Activated CD4-positive, alpha-beta T cell treated with anti-CD3 and anti-CD28 coated beads for 36 hours (primary cell): Measurements from ENCODE around the gene PTPRS. TPM values are rescaled to one million over a fixed set of nuclear protein-coding genes. Genes with fewer than 3 reads are reported as not detected.
"Not testable (repeated sequence)": the region's sequence is repeated elsewhere in the genome, so short reads cannot be mapped to it uniquely, and the experiment has no call there.

Experiments
- ATAC-seq: fragments of 200-7000 bp; cut with Tn5 transposase; one replicate; pipeline ENCODE4 v1.10.0; 2021; ENCODE audit warnings: mild to moderate bottlenecking, moderate library complexity
- CTCF ChIA-PET: fragments of 350-600 bp; sonication (Branson Sonifier 250); formaldehyde crosslinking; loops from one replicate; lab custom pipeline; 2021; ENCODE audit warnings: antibody characterized with exemption; lab: Charles Lee
- POLR2A ChIA-PET: fragments of 350-600 bp; sonication (Branson Sonifier 250); formaldehyde crosslinking; loops from one replicate; lab custom pipeline; 2021; ENCODE audit warnings: antibody characterized with exemption, inconsistent platforms; lab: Charles Lee
- DNase-seq: peaks from one replicate; pipeline ENCODE4 v3.0.0-alpha.2; 2020
- H3K27ac Mint-ChIP-seq: one replicate; pipeline ENCODE4 v1.8.0; 2021; ENCODE audit warnings: mixed read lengths
- H3K27me3 Mint-ChIP-seq: one replicate; pipeline ENCODE4 v1.8.0; 2021; ENCODE audit warnings: mixed read lengths
- H3K36me3 Mint-ChIP-seq: one replicate; pipeline ENCODE4 v1.8.0; 2021; ENCODE audit warnings: low read depth, mixed read lengths
- H3K4me1 Mint-ChIP-seq: one replicate; pipeline ENCODE4 v1.8.0; 2021; ENCODE audit warnings: mixed read lengths
- H3K4me3 Mint-ChIP-seq: one replicate; pipeline ENCODE4 v1.8.0; 2021; ENCODE audit warnings: mild to moderate bottlenecking, moderate library complexity, mixed read lengths
- H3K9me3 Mint-ChIP-seq: one replicate; pipeline ENCODE4 v1.8.0; 2021; ENCODE audit warnings: low read depth, mixed read lengths
- intact Hi-C, 2 experiments: fragments of 100-400 bp; cut with DNase I in 1 of 2; cut with micrococcal nuclease in 1 of 2; formaldehyde crosslinking; loops; one replicate each; pipeline versions ENCODE4 v1.14.2 to v1.15.1; 2022 to 2024; cut with DNase I, micrococcal nuclease
- total RNA-seq, 2 experiments: library from RNA; stranded (reverse); gene quantifications; one replicate each; pipeline ENCODE4 v1.2.3, GENCODE V29; 2021

The PTPRS gene
- total RNA-seq, 2 experiments from 2014 or later: 1.8 TPM

- Mint-ChIP-seq H3K27ac (no peak overlapping the region), H3K27me3 (peaks cover 8% of the 10 kb centered on the region), H3K4me3 (no peak overlapping the region), H3K9me3 (no peaks in the 10 kb centered on the region), H3K36me3 (no peaks in the 10 kb centered on the region), H3K4me1 (no peaks in the 10 kb centered on the region)
- intact Hi-C loops: no loop called here
- CTCF ChIA-PET: no interaction called here
- DNase-seq: no peak
- POLR2A ChIA-PET: no interaction called here
- no peak for ATAC-seq
These were observed 25.3 kb upstream of the PTPRS start for GRCh38 chr19:5365905-5366304.

GRCh38 chr19:5364674-5365073, 24.1 kb upstream of the PTPRS start:
- no peaks in the 10 kb centered on the region for H3K36me3 Mint-ChIP-seq
- ChIA-PET POLR2A (no interaction called here), CTCF (no interaction called here)
- H3K4me3 Mint-ChIP-seq: no peak overlapping the region
- ATAC-seq (no peak), DNase-seq (no peak)
- no peaks in the 10 kb centered on the region for H3K9me3 Mint-ChIP-seq
- intact Hi-C loops: no loop called here
- no peak overlapping the region for H3K27ac Mint-ChIP-seq
- no peaks in the 10 kb centered on the region for H3K4me1 Mint-ChIP-seq
- H3K27me3 Mint-ChIP-seq: peaks cover 16% of the 10 kb centered on the region

GRCh38 chr19:5361839-5362238, 21.2 kb upstream of the PTPRS start:
- H3K4me1 Mint-ChIP-seq, H3K36me3 Mint-ChIP-seq, POLR2A ChIA-PET, intact Hi-C loops, ATAC-seq, CTCF ChIA-PET, H3K9me3 Mint-ChIP-seq, H3K27ac Mint-ChIP-seq, DNase-seq, H3K4me3 Mint-ChIP-seq: not testable (repeated sequence)
- peaks cover 23% of the 10 kb centered on the region for H3K27me3 Mint-ChIP-seq

DNA sequence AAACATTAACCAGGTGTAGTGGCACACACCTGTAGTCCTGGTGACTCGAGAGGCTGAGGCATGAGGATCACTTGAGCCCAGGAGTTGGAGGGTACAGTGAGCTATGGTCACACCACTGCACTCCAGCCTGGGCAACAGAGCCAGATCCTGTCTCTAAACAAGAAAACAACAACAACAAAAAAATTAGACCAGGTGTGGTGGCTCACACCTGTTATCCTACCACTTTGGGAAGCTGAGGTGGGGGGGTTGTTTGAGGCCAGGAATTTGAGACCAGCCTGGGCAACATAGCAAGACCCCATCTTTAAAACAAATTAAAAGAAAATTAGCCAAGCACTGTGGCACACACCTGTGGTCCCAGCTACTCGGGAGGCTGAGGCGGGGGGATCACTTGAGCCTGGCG, 20.8 kb upstream of the PTPRS start:
- no peaks in the 10 kb centered on the region for H3K9me3 Mint-ChIP-seq
- DNase-seq: no peak
- peaks cover 26% of the 10 kb centered on the region for H3K27me3 Mint-ChIP-seq
- intact Hi-C loops: no loop called here
- H3K27ac Mint-ChIP-seq: no peak overlapping the region
- no peak overlapping the region for H3K4me3 Mint-ChIP-seq
- CTCF ChIA-PET: no interaction called here
- H3K36me3 Mint-ChIP-seq: no peaks in the 10 kb centered on the region
- no peaks in the 10 kb centered on the region for H3K4me1 Mint-ChIP-seq
- ATAC-seq: no peak
- POLR2A ChIA-PET: no interaction called here

DNA sequence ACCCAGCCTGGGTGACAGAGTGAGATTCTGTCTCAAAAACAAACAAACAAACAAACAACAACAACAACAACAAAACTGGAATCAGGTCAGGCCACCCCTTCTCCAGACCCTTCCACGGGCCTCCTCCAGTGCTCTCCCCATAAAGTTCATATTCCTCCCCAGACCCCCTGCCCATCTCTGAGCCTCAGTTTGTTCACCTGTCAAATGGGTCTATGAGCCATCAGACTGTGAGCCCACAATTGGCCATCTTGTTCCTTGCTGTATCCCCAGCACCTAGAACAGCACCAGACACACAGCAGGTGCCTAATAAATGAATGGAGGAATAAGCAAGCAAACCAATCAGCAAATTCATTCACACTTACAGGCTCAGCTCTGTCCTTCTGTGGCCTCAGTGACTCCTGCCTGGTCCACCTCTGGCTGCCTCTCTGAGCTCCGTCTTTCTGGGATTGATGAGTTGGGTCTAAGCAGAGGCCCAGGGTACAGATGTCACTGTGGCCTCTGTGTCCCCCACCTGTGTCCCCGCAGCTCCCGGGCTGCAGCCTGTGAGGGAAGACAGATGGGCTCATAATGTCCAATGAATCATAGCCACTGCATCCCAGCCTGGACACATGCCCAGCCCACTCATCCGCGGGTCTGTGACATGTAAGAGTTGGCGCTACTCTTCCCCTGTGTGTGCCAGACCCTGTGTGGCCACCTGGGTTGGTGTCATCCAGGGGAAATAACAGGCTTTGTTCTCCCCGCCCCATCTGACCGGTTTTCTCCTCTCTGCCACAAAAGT, 19.6 kb upstream of the PTPRS start:
- ChIA-PET CTCF (no interaction called here), POLR2A (no interaction called here)
- intact Hi-C loops: no loop called here
- Mint-ChIP-seq H3K4me1 (no peaks in the 10 kb centered on the region), H3K36me3 (no peaks in the 10 kb centered on the region), H3K27me3 (peaks cover 28% of the 10 kb centered on the region), H3K4me3 (no peak overlapping the region), H3K27ac (no peak overlapping the region), H3K9me3 (no peaks in the 10 kb centered on the region)
- ATAC-seq (no peak), DNase-seq (no peak)

DNA sequence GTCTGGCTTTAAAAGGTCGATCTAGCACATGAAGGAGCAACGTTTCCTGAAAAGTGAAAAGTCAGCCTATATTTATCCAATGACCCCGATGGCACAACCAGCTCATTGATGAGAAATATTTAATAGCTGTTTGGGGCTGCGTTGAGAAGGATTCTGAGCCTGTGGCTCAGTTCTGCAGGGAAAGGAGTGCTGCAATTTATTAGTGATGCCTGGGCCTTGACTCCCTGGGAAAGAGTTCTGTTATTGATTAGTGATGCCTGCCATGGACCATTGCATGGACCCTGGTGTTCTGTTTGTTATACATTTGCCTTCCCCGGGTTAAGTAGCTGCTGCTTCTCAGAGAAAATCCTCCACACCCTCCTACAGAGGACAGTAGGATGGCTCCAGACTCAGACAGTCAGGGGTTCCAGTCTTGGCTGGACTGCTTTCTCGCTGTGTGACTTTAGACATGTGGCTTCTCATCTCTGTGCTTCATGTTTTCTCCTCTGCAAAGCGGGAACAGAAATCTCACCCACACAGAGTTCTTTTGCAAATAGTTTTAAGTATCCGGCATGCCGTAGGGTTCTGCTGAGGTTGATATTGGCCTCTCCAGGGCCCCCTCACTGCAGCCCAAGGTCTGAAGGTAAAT, 17.7 kb upstream of the PTPRS start:
- Mint-ChIP-seq H3K4me3 (no peak overlapping the region), H3K36me3 (no peaks in the 10 kb centered on the region), H3K27ac (no peak overlapping the region), H3K27me3 (peaks cover 31% of the 10 kb centered on the region), H3K4me1 (no peaks in the 10 kb centered on the region), H3K9me3 (no peaks in the 10 kb centered on the region)
- no peak for DNase-seq
- intact Hi-C loops: no loop called here
- no peak for ATAC-seq
- ChIA-PET POLR2A (no interaction called here), CTCF (no interaction called here)

DNA sequence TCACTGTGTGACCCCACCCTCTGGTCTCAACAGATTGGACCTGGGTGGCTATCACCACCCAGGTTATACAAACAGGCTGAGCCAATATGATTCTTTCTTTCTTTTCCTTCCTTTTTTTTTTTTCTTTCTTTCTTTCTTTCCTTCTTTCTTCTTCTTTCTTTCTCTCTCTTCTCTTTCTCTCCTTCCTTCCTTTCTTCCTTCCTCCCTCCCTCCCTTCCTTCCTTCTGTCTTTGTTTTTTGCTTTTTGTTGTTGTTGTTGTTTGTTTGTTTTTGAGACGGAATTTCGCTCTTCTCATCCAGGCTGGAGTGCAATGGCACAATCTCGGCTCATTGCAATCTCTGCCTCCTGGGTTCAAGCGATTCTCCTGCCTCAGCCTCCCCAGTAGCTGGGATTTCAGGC, 17.0 kb upstream of the PTPRS start:
- H3K36me3 Mint-ChIP-seq: no peaks in the 10 kb centered on the region
- ATAC-seq: no peak
- no peaks in the 10 kb centered on the region for H3K4me1 Mint-ChIP-seq
- CTCF ChIA-PET: no interaction called here
- no peak overlapping the region for H3K4me3 Mint-ChIP-seq
- POLR2A ChIA-PET: no interaction called here
- peaks cover 31% of the 10 kb centered on the region for H3K27me3 Mint-ChIP-seq
- no peak for DNase-seq
- no peak overlapping the region for H3K27ac Mint-ChIP-seq
- intact Hi-C loops: no loop called here
- H3K9me3 Mint-ChIP-seq: no peaks in the 10 kb centered on the region

DNA sequence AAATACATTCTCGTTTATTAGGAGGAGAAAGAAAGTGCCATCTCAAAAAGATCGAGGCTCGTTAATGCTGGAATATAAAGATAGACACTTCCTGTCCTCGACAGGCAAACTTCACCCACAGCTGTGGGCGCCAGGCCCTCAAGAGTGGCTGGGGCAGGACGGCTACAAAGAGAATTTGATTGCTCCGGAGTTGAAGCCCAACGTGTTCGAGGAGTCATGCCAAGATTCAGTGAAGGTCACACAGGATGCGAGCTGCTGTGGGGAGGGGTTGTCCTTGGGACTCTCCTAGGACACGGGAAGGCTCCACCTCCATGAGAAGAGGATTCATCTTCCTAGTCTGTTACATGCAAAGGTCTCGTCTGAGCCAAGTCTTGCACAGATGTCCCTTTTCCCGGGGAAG, 16.3 kb upstream of the PTPRS start:
- DNase-seq (no peak), ATAC-seq (no peak)
- no peaks in the 10 kb centered on the region for H3K9me3 Mint-ChIP-seq
- H3K4me1 Mint-ChIP-seq: no peaks in the 10 kb centered on the region
- POLR2A ChIA-PET: no interaction called here
- peaks cover 29% of the 10 kb centered on the region for H3K27me3 Mint-ChIP-seq
- CTCF ChIA-PET: interaction anchor here (0.6 kb wide), 1 partner anchor 1150 kb away, joined by 5 read pairs; no protein-coding TSS in a partner anchor
- no peaks in the 10 kb centered on the region for H3K36me3 Mint-ChIP-seq
- intact Hi-C loops: no loop called here
- no peak overlapping the region for H3K27ac Mint-ChIP-seq
- no peak overlapping the region for H3K4me3 Mint-ChIP-seq

- Mint-ChIP-seq H3K4me3 (no peak overlapping the region), H3K9me3 (no peaks in the 10 kb centered on the region), H3K27ac (no peak overlapping the region), H3K4me1 (no peaks in the 10 kb centered on the region), H3K27me3 (peaks cover 29% of the 10 kb centered on the region), H3K36me3 (no peaks in the 10 kb centered on the region)
- CTCF ChIA-PET: interaction anchor here (0.6 kb wide), 1 partner anchor 1149 kb away, joined by 5 read pairs; no protein-coding TSS in a partner anchor
- no peak for DNase-seq
- ATAC-seq: no peak
- intact Hi-C loops: no loop called here
- POLR2A ChIA-PET: no interaction called here
These were observed 15.8 kb upstream of the PTPRS start for GRCh38 chr19:5356428-5356827.

DNA sequence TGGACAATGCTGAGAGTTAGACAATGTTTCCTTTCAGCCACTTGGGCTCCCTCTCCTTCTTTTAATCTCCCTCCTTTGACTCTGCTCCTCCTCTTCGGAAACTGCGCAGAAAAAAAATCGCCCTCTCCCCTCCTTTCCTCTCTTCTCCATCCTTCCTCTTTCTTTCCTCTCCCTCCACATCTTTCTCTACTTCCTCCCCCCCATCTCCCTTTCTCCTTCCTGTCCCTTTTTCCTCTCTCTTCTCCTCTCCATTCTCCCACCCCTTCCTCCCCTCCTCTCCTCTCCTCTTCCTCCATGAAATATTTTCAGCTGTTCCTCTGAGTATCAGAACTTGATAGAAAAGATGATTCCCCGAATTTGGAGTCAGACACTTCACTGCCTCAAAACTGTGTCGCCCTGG, 15.1 kb upstream of the PTPRS start:
- DNase-seq (no peak), ATAC-seq (no peak)
- Mint-ChIP-seq H3K36me3 (no peaks in the 10 kb centered on the region), H3K4me3 (no peak overlapping the region), H3K27ac (no peak overlapping the region), H3K4me1 (no peaks in the 10 kb centered on the region), H3K27me3 (peaks cover 29% of the 10 kb centered on the region), H3K9me3 (no peaks in the 10 kb centered on the region)
- intact Hi-C loops: no loop called here
- POLR2A ChIA-PET: no interaction called here
- CTCF ChIA-PET: no interaction called here

DNA sequence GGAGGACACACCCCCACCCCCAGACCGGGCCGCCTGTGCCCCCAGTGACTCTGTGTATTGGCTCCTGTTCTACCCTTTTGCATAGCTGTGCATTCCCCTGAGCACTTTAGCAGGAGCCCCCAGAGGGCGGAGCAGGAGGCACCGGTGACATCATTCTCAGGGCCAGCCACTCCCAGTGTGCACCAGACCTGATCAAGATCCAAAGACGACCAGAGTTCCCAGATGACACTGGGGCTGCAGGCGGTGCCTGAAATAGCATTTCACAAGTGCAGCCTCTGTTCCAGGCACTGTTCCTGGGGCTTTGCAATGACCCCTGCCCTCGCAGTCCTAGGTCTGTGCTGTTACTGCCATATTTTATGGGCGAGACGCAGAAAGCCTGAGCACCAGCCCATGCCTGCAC, 14.5 kb upstream of the PTPRS start:
- POLR2A ChIA-PET: no interaction called here
- Mint-ChIP-seq H3K4me3 (no peak overlapping the region), H3K27ac (no peak overlapping the region), H3K4me1 (no peaks in the 10 kb centered on the region), H3K9me3 (no peaks in the 10 kb centered on the region), H3K36me3 (no peaks in the 10 kb centered on the region), H3K27me3 (peaks cover 24% of the 10 kb centered on the region)
- DNase-seq (no peak), ATAC-seq (no peak)
- intact Hi-C loops: no loop called here
- CTCF ChIA-PET: interaction anchor here (0.6 kb wide), 1 partner anchor 236 kb away, joined by 5 read pairs; no protein-coding TSS in a partner anchor

DNA sequence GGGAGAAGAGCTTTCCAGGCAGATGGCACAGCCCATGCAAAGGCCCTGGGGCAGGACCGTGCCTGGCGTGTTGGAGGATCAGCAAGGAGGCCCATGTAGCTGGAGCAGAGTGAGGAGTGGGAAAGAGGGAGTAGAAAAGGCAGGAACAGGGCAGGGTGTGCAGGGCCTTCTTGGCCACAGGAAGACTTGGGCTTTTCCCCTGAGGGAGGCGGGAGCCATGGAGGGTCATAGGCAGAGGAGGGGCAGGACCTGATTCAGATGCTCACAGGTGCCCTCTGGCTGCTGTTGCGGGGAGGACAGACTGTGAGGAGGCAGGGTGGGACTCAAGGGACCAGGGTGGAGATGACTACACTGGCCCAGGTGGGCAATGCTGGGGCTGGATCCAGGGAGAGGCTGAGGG, 13.8 kb upstream of the PTPRS start:
- DNase-seq (peak; percentile 48), ATAC-seq (no peak)
- Mint-ChIP-seq H3K27me3 (peaks cover 21% of the 10 kb centered on the region), H3K4me3 (no peak overlapping the region), H3K36me3 (no peaks in the 10 kb centered on the region), H3K27ac (no peak overlapping the region), H3K9me3 (no peaks in the 10 kb centered on the region), H3K4me1 (no peaks in the 10 kb centered on the region)
- intact Hi-C loops: no loop called here
- POLR2A ChIA-PET: no interaction called here
- CTCF ChIA-PET: no interaction called here
